Measurements from ENCODE around the gene POLR1H.

POLR1H gene

GRCh38 chr6:30053682-30054081 lies 7.4 kb upstream of the POLR1H start:
- DNase-seq (ENCODE audit: low read depth, low spot score), result no peak
- H3K4me3 ChIP-seq (ENCODE audit: low read depth, low read length), result no peak overlapping the region
- POLR2A ChIA-PET, result no interaction called here
- TF ChIP-seq CTCF (IDR thresholded peaks at IDR 0.05; ENCODE audit: insufficient read depth, low read length, missing control alignments), result no peak
- CTCF ChIA-PET, result interaction anchor here (3.0 kb wide), 1 partner anchor 17 kb away, joined by 6 read pairs; no protein-coding TSS in a partner anchor

- no peak for TF ChIP-seq CTCF (IDR thresholded peaks at IDR 0.05; ENCODE audit: insufficient read depth, low read length, missing control alignments)
- ChIA-PET CTCF (interaction anchor here (1.7 kb wide), 1 partner anchor 76 kb away, joined by 5 read pairs; no protein-coding TSS in a partner anchor), POLR2A (no interaction called here)
- DNase-seq (ENCODE audit: low read depth, low spot score), result no peak
- H3K4me3 ChIP-seq (ENCODE audit: low read depth, low read length), result no peak overlapping the region
These were observed 5.6 kb upstream of the POLR1H start for GRCh38 chr6:30055513-30055912.

- TF ChIP-seq CTCF (IDR thresholded peaks at IDR 0.05; ENCODE audit: insufficient read depth, low read length, missing control alignments), result no peak
- no peak for DNase-seq (ENCODE audit: low read depth, low spot score)
- H3K4me3 ChIP-seq (ENCODE audit: low read depth, low read length), result peak overlapping the region; percentile 88
- CTCF ChIA-PET, result interaction anchor here (0.9 to 1.5 kb wide), 7 partner anchors 9 to 212 kb away, joined by 3 to 4 read pairs (median 4); no protein-coding TSS in a partner anchor
- POLR2A ChIA-PET, result interaction anchor here (0.6 to 1.3 kb wide), 2 partner anchors 9 to 428 kb away, joined by 3 to 10 read pairs; partner anchors contain the start of gene GABBR1
These were observed 416 bp upstream of the POLR1H start for GRCh38 chr6:30060606-30061091.

GRCh38 chr6:30061858-30062458 lies 893 bp downstream of the POLR1H start:
- CTCF ChIA-PET, result interaction anchor here (1.2 to 1.9 kb wide), 2 partner anchors 10 to 43 kb away, joined by 4 to 8 read pairs; no protein-coding TSS in a partner anchor
- peak overlapping the region; percentile 88 for H3K4me3 ChIP-seq (ENCODE audit: low read depth, low read length)
- TF ChIP-seq CTCF (IDR thresholded peaks at IDR 0.05; ENCODE audit: insufficient read depth, low read length, missing control alignments), result no peak
- POLR2A ChIA-PET, result interaction anchor here (1.3 kb wide), 2 partner anchors 10 kb away, joined by 5 to 10 read pairs; no protein-coding TSS in a partner anchor
- no peak for DNase-seq (ENCODE audit: low read depth, low spot score)

- DNase-seq (ENCODE audit: low read depth, low spot score), result no peak
- ChIA-PET POLR2A (no interaction called here), CTCF (interaction anchor here (1.9 kb wide), 1 partner anchor 11 kb away, joined by 8 read pairs; no protein-coding TSS in a partner anchor)
- no peak overlapping the region for H3K4me3 ChIP-seq (ENCODE audit: low read depth, low read length)
- TF ChIP-seq CTCF (IDR thresholded peaks at IDR 0.05; ENCODE audit: insufficient read depth, low read length, missing control alignments), result no peak
These were observed 1.6 kb downstream of the POLR1H start for GRCh38 chr6:30062471-30063178.

GRCh38 chr6:30063315-30063714 lies 2.2 kb downstream of the POLR1H start:
- H3K4me3 ChIP-seq (ENCODE audit: low read depth, low read length), result no peak overlapping the region
- DNase-seq (ENCODE audit: low read depth, low spot score), result no peak
- CTCF ChIA-PET, result no interaction called here
- no peak for TF ChIP-seq CTCF (IDR thresholded peaks at IDR 0.05; ENCODE audit: insufficient read depth, low read length, missing control alignments)
- POLR2A ChIA-PET, result no interaction called here

Data from AG04449 (cell line).